ENCODE results near the gene ROCK1. TPM values are rescaled to one million over a fixed set of nuclear protein-coding genes. Genes with fewer than 3 reads are reported as not detected.

Gene ROCK1
- total and polyA plus RNA-seq, 2 donors (not counting 1 experiment from before 2014, with no cell fraction given) = 12.5 to 103 TPM

DNA sequence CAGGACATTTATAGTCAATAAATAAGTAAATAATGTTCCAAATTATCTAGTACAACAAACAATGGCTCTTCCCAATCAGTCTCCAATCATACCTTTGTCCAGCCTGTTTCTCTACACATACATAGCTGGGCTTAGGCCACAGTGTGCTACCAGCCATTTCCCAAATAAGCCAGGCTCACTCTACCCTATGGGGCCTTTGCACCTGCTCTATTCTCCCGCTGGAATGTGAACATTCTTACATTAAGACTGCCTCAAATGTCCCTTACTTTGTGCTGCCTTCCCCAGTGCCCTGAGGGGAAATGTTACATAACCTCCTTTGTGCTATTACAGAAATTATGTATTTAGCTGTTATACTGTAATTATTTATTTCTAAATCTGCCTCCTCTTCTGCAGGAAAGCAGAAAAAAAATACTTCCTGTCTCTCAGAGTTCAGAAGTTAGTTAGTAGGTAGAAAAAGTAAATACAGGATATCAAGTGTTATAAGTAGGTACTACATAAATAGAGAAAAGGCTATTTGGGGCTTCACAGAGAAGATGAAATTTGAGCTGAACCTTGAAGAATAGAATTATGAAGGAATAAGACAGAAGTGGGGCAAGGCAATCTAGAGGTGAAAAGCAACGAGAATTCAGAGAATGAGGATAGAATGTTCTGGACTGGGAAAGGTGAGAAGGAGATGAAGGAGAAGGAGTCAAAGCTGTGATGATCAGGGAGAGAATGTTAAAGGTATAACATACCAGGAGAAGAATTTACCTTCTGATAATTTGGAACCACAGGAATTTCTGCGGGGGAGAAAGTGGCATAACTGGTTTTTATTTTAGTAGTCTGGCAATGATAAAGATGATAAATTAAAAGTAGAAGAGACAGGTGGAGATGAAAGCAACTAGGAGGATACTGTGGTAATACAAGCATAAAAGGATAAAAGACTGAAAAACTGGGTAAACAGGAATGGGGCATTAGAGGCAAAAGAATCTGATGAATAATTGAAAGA is 37.0 kb downstream of the ROCK1 start:
- H3K9me3 ChIP-seq (ENCODE audit: control extremely low read depth in 1 of 3, control insufficient read depth in 2 of 3, insufficient read depth in 1 of 3, low read length in 2 of 3) = no peaks in the 10 kb centered on the region
- peak overlapping the region in 1 of 2 donors; percentile 43 for H3K27ac ChIP-seq (ENCODE audit: low read length in 2 of 2)
- no peak for TF ChIP-seq EZH2 (IDR thresholded peaks at IDR 0.05; ENCODE audit: borderline replicate concordance, insufficient read depth, low read depth, low read length, poor library complexity, severe bottlenecking)
- TF ChIP-seq, protein P1, sequence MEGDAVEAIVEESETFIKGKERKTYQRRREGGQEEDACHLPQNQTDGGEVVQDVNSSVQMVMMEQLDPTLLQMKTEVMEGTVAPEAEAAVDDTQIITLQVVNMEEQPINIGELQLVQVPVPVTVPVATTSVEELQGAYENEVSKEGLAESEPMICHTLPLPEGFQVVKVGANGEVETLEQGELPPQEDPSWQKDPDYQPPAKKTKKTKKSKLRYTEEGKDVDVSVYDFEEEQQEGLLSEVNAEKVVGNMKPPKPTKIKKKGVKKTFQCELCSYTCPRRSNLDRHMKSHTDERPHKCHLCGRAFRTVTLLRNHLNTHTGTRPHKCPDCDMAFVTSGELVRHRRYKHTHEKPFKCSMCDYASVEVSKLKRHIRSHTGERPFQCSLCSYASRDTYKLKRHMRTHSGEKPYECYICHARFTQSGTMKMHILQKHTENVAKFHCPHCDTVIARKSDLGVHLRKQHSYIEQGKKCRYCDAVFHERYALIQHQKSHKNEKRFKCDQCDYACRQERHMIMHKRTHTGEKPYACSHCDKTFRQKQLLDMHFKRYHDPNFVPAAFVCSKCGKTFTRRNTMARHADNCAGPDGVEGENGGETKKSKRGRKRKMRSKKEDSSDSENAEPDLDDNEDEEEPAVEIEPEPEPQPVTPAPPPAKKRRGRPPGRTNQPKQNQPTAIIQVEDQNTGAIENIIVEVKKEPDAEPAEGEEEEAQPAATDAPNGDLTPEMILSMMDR (IDR thresholded peaks at IDR 0.05) = no peak
- CTCF ChIA-PET = no interaction called here
- H3K4me1 ChIP-seq (ENCODE audit: control insufficient read depth in 2 of 2, insufficient read depth in 2 of 2, low read length in 2 of 2) = peaks cover 54 to 65% of the 10 kb centered on the region in 2 donors
- no peaks in the 10 kb centered on the region for H3K9me3 Mint-ChIP-seq (ENCODE audit: insufficient read depth)
- H3K4me1 Mint-ChIP-seq = peaks cover 78% of the 10 kb centered on the region
- H3K27ac Mint-ChIP-seq = peak overlapping the region; percentile 56
- peaks cover 86% of the 10 kb centered on the region for H4K20me1 ChIP-seq (ENCODE audit: control insufficient read depth, insufficient read depth, low read length, poor library complexity, severe bottlenecking)
- ATAC-seq (ENCODE audit: low read depth) (no peak), DNase-seq (no peak)
- POLR2A ChIA-PET = no interaction called here
- 45% methylated on average over 1 of the region's 3 CpGs for WGBS (ENCODE audit: insufficient coverage)
- peak overlapping the region; percentile 55 for H3K4me3 Mint-ChIP-seq
- H3K9ac ChIP-seq (ENCODE audit: low read length) = peak overlapping the region; percentile 19
- intact Hi-C loops (cut with micrococcal nuclease) = loop anchor here (2.0 kb wide), 1 partner anchor 36 kb away; the partner anchor contains the start of gene ROCK1
- no peaks in the 10 kb centered on the region for H3K27me3 ChIP-seq (replicated peaks in 1 of 4; ENCODE audit: control extremely low read depth in 1 of 4, control insufficient read depth in 3 of 4, insufficient read depth in 4 of 4, low read length in 3 of 4)
- H2AFZ ChIP-seq (ENCODE audit: insufficient read depth, low read depth, low read length, poor library complexity, severe bottlenecking) = no peak overlapping the region
- H3K4me2 ChIP-seq (replicated peaks; ENCODE audit: low read depth, low read length, poor library complexity, severe bottlenecking) = peak overlapping the region; percentile 49
- peak overlapping the region in 1 of 5 experiments; percentile 27 for H3K4me3 ChIP-seq (ENCODE audit: control extremely low read depth in 1 of 5, extremely low read depth in 1 of 5, insufficient read depth in 1 of 5, low read depth in 2 of 5, low read length in 4 of 5)
- no peaks in the 10 kb centered on the region for H3K27me3 Mint-ChIP-seq
- peaks cover 0 to 3% of the 10 kb centered on the region in 2 experiments for H3K36me3 ChIP-seq (replicated peaks in 1 of 2; ENCODE audit: control extremely low read depth in 1 of 2, control insufficient read depth in 1 of 2, extremely low read depth in 1 of 2, insufficient read depth in 2 of 2, low read length in 1 of 2)
- H3K79me2 ChIP-seq (ENCODE audit: control insufficient read depth, insufficient read depth, low read length) = peaks cover 94% of the 10 kb centered on the region

DNA sequence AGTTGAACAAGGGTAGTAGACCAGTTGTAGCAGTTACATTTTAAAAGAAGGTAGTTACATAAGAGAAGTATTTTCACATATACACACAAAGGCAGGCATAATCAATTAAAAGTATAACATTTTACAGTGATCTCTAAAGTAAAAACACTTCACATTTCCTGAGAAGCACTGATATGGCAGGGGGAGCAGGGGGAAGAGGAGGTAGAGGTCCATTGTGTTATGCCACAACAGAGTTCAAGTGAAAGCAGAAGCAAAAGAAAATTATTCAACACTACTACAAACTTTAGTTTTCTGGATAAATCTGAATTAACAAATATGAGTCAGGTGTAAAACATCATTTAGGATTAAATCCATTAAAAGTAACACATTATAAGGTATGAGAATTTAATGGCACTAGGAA is 38.4 kb downstream of the ROCK1 start:
- ATAC-seq (ENCODE audit: low read depth) (no peak), DNase-seq (peak; percentile 5)
- H3K9ac ChIP-seq (ENCODE audit: low read length) = no peak overlapping the region
- peak overlapping the region; percentile 34 for H3K4me2 ChIP-seq (replicated peaks; ENCODE audit: low read depth, low read length, poor library complexity, severe bottlenecking)
- CTCF ChIA-PET = no interaction called here
- H3K27ac ChIP-seq (ENCODE audit: low read length in 2 of 2) = peak overlapping the region in 1 of 2 donors; percentile 42
- H3K4me1 ChIP-seq (ENCODE audit: control insufficient read depth in 2 of 2, insufficient read depth in 2 of 2, low read length in 2 of 2) = peaks cover 40 to 50% of the 10 kb centered on the region in 2 donors
- Mint-ChIP-seq H3K4me1 (peaks cover 66% of the 10 kb centered on the region), H3K27me3 (no peaks in the 10 kb centered on the region), H3K4me3 (no peak overlapping the region), H3K27ac (no peak overlapping the region), H3K9me3 (ENCODE audit: insufficient read depth) (no peaks in the 10 kb centered on the region)
- peaks cover 72% of the 10 kb centered on the region for H4K20me1 ChIP-seq (ENCODE audit: control insufficient read depth, insufficient read depth, low read length, poor library complexity, severe bottlenecking)
- no peak overlapping the region for H2AFZ ChIP-seq (ENCODE audit: insufficient read depth, low read depth, low read length, poor library complexity, severe bottlenecking)
- H3K4me3 ChIP-seq (ENCODE audit: control extremely low read depth in 1 of 5, extremely low read depth in 1 of 5, insufficient read depth in 1 of 5, low read depth in 2 of 5, low read length in 4 of 5) = no peak overlapping the region
- POLR2A ChIA-PET = no interaction called here
- peaks cover 3 to 5% of the 10 kb centered on the region in 2 experiments for H3K36me3 ChIP-seq (replicated peaks in 1 of 2; ENCODE audit: control extremely low read depth in 1 of 2, control insufficient read depth in 1 of 2, extremely low read depth in 1 of 2, insufficient read depth in 2 of 2, low read length in 1 of 2)
- TF ChIP-seq, protein P1 (IDR thresholded peaks at IDR 0.05) = no peak
- TF ChIP-seq EZH2 (IDR thresholded peaks at IDR 0.05; ENCODE audit: borderline replicate concordance, insufficient read depth, low read depth, low read length, poor library complexity, severe bottlenecking) = no peak
- intact Hi-C loops (cut with micrococcal nuclease) = no loop called here
- H3K27me3 ChIP-seq (replicated peaks in 1 of 4; ENCODE audit: control extremely low read depth in 1 of 4, control insufficient read depth in 3 of 4, insufficient read depth in 4 of 4, low read length in 3 of 4) = no peaks in the 10 kb centered on the region
- no peaks in the 10 kb centered on the region for H3K9me3 ChIP-seq (ENCODE audit: control extremely low read depth in 1 of 3, control insufficient read depth in 2 of 3, insufficient read depth in 1 of 3, low read length in 2 of 3)
- peaks cover 88% of the 10 kb centered on the region for H3K79me2 ChIP-seq (ENCODE audit: control insufficient read depth, insufficient read depth, low read length)
